NCI-H187 (cell line): Measurements from ENCODE around the gene VSTM2L.
"Not testable (repeated sequence)": the region's sequence is repeated elsewhere in the genome, so short reads cannot be mapped to it uniquely, and the experiment has no call there.

Experiments used
- DNase-seq, 2 experiments: peaks; one replicate each; lab custom pipeline; 2025; lab: John Stamatoyannopoulos, UW

Gene VSTM2L

DNA sequence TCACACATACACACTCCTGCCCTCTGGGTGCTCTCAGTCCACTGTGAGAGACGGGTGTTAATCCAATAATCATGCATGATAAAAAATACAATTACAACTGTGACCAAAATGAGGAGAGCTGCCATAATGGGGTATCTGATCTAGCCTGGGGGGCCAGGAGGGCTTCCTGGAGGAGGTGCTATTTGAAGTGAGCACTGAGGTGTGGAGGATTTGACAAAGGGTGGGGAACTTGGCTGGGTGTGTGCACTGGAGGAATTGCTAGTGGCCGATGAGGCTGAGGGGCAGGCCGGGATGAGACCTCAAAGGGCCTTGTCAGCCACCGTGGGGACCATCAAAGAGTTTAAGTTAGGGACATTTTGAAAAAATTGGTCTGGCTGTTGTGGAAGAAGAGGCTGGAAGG is 34.8 kb downstream of the VSTM2L start:
- no peak for DNase-seq

DNA sequence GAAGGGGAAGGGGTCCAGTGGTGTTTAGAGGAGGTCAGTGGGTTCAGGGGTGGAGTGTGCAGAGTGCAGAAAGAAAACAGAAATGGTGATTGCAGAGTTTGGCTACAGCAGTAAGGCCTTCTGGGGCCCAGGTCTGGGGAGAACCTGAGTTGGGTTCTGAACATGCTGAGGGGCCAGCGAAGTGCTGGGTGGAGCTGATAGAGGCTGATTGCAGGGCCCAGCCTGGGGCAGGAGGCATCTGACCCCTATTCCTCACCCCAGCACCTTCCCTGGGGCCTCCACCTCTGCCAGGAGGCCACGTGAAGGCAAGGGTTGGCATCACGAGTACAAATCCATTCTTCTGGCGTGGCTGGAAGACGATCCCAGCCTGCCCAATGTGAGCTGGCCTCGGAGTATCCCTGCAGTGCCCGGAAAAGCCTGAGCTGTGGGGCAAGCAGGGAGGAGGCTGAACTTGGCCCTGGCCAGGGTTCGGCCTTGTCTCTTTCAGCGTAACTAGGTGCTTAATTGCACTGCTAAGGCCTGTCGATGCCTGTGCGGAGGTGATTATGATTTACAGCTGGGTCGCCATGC is 35.3 kb downstream of the VSTM2L start:
- no peak for DNase-seq

DNA sequence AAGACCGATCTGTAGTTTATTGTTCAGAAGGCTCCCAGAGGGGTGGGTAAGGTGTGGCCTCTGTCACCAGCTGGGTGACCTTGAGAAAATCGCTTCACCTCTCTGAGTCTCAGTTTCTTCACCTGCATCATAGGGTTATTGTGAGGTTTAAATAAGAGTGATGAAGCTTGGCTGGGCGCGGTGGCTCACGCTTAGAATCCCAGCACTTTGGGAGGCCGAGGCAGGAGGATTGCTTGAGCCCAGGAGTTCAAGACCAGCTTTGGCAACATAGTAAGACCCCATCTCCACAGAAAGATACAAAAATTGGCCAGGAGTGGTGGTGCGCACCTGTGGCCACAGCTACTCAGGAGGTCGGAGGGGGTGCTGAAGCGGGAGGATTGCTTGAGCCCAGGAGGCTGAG is 36.0 kb downstream of the VSTM2L start:
- DNase-seq: no peak

DNA sequence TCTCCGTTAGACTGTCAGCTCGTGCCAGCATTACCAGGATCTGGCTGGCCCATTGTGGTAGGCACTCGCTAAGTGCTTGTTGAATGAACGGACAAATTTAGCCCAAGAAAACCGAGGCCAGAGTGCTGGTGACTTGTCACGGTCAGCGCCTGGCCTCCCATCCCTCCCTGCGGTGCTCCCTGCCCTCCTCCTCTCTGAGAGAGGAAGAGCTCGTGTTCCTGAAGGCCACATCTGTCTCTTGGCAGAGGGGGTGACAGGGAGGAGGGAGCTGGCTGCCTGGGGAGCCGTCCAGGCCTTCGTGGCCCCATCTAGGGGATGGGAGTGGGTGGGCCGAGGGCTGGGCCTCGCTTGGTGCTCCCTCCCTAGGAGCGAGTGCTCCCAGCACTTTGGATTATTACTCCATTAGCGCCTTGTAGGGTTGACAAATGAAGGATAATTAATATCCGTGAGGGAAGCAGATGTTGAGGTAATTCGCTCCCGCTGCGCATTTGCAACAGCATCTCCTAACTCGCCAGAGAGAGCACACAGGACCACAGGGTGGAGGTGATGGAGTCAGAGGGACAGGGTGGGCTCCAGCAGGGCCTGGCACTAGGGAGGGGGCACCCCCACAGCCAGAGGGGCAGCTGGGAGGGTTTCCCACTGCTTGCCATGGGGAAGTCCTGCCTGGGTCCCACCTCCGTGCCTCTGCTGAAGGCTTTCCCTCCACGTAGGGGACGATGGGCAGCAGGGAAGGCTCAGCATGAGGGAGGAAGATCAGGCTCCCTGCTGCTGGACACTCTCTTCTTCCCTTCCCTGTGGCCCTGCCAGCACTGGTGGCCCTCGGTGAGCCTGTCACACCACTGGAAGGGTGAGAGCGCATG is 37.0 kb downstream of the VSTM2L start:
- no peak for DNase-seq

DNA sequence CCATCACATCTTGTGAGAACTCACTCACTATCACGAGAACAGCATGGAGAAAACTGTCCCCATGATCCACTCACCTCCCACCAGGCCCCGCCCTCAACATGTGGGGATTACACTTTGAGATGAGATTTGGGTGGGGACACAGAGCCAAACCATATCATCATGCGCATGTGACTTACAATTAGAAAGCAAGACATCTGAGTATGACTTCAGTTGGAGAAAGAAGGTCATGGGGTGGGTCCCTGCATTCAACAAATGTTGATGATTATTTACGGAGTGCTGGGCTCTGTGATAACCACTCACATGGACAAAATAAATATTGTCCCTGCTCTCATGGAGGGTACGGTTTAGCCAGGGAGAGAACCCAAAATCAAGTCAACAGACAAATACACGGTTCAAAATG is 37.9 kb downstream of the VSTM2L start:
- DNase-seq: no peak

DNA sequence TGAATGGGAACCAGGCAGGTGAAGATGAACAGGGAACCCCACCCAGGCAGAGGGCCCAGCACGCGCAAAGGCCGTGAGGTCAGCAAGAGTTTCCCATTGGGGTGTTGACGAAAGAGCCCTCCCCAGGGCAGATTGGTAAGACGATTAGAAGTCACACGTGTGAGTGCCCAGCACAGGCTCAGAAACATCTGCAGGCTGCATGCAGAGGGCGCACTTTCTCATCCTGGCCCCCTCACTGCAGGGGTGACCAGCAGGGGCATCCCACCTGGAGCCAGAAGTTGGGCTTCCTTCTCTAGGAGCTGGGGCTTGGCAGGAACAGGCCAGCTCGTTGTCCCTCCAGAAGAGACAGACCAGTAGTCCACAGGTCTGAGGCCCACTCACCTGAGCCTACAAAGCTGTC is 38.4 kb downstream of the VSTM2L start:
- no peak for DNase-seq

DNA sequence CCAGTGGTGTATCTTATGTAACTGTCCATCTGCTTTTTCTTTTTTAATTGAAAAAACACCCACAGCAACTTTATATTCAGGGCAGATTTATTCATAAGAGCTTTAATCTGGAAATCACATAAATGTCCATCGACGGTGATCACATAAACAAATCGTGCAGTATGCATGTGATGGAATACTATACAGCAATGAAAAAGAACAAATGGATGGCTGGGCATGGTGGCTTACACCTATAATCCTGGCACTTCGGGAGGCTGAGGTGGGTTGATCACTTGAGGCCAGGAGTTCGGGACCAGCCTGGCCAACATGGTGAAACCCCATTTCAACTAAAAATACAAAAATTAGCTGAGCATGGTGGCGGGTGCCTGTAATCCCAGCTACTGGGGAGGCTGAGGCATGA is 39.1 kb downstream of the VSTM2L start:
- no peak for DNase-seq

DNA sequence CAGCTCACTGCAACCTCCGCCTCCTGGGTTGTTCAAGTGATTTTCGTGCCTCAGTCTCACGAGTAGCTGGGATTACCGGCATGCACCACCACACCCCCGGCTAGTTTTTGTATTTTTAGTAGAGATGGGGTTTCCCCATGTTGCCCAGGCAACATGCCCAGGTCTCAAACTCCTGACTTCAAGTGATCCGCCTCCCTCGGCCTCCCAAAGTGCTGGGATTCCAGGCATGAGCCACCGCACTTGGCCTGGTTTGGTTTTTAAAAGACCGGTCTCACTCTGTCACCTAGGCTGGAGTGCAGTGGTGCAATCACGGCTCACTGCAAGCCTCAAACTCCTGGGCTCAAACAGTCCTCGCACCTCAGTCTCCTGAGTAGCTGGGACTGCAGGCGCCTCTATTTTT is 40.1 kb downstream of the VSTM2L start:
- no peak for DNase-seq

DNA sequence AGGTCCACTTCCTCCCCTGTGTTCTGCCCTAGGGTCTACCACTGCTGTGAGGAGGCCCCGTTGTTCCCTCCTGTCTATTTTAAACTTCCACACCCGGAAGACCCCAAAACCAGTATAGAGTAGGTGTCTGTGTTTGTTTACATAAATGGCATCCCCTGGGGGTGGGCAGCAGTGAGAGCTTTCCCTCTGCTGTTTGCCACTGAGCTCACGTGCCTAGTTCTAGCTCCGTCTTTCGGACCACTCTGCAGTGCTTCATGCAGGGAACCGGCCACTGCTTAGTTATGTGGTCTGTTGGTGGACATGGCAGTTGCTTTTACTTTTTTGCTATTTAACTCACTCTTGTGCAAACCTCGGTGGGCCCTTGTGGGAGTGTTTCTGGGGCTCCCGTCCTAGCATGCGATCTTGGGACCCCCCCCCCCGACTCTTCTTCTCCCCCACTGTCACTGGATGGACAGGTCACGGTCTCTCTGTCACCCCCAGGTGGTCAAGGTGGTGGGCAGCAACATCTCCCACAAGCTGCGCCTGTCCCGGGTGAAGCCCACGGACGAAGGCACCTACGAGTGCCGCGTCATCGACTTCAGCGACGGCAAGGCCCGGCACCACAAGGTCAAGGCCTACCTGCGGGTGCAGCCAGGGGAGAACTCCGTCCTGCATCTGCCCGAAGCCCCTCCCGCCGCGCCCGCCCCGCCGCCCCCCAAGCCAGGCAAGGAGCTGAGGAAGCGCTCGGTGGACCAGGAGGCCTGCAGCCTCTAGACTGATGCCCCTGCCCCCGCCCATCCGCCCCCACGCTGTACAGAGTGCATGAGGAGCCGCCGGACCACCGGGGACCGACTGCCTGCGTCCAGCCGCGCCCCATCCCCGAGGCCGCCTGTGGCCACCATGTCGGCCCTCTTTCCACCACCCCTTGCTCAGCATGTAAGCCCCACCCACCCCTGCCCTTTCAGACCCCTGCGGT is 40.9 kb downstream of the VSTM2L start:
- no peak for DNase-seq

DNA sequence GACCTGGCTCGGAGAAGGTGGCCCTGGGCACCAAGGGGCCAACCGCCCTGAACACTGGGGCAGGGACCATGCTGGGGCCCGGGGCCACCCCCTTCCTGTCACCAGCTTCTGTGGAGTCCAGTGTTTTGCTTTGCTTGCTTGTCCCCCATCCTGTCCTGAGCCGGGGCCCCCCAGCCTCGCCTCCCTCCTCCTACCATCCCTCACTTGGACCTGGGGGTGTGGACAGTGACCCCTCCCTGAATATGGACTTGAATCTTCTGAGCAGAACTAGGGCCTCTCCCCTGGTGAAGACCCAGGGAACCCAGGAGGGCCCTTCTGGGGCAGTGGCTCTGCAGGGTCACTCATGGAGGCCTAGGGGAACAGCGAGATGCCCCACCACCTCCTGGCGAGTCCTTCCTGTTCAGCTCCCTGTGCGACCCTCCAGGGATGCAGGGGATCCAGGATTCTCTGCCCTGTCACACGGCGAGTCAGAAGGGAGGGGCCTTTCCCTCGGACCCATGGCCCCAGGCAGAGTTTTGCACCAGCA is 41.6 kb downstream of the VSTM2L start:
- no peak for DNase-seq

DNA sequence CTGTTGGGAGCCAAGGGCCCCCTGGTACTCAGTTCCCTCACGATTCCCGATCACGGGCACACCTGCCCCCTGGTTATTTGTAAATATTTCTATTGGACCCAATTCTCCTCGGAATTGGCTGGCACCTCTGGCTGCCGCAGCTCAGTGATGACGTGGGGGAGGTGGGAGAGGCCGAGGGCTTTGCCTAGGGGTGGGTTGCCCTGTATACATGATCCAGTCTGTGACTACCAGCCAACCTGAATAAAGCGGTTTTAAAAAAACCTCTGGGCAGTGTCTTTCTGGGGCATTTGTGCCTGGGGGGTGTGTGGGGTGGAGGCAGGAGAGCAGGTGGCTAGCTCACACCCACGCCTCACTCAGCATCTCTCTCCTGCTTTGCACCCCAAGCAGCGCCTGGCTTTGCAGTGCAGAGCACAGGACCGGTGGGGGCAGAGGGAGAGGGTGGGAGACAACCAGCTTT is 42.2 kb downstream of the VSTM2L start:
- DNase-seq: no peak

DNA sequence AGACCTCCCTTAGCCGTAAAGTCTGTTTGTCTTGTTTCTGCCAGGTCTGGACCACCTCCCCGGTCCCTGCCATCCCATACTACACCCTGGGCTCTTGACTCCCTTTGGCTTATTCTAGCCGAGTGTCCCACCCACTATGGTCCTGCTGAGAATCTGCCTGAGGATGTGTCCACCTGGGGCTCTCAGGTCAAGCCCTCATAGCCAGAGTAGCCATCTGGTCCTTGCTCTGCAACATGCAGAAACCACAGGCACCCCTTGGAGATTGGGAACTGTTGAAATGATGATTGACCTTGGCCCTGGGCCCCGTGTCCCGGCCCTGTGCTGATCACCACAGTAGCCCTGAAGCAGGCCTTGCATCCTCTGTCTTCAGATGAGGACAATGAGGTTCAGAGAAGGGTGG is 44.0 kb downstream of the VSTM2L start:
- no peak for DNase-seq

DNA sequence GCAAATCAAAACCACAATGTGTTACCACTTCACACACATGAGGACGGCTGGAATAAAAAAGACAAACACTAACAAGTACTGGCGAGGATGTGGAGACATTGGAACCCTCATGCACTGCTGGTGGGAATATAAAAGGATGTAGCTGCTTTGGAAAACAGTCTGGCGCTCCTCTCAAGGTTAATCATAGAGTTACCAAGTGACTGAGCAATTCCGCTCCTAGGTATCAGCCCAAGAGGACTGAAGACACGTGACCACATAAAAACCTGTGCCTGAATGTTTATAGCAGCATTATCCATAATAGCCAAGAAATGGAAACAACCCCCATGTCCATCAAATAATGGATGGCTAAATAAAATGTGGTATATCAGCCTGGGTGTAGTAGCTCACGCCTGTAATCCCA is 45.0 kb downstream of the VSTM2L start:
- no peak for DNase-seq

DNA sequence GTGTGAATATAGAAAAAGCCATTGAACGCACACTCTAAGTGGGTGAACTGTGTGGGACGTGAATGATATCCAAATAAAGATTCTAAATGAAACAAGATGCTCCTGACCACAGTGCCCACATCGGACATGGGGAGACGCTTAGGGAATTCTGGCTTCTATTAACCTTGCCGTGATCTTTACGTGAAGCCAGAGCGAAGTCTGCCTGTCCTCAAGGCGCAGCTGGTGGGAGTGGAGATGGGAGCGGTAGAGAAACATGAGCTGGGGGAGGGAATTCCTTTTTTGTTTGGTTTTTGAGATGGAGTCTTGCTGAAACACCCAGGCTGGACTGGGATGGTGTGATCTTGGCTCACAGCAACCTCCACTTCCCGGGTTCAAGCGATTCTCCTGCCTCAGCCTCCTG is 46.0 kb downstream of the VSTM2L start:
- DNase-seq: no peak

DNA sequence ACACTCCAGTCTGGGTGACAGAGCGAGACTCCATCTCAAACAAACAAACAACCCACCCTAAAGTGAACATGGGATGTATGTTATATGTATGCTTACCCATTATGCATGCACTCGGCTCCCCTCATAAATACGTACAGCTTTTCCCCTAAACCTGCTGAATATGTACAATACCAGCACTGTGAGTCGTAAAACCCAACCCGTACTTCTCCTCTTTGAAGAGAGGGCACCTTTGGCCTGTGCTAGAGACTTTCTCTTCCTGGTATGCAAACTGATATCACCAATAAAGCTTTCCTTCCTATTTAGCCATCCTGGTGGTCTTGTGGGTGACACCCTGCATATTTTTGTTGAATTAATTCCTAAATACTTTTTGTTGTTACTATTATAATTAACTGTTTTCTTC is 51.3 kb downstream of the VSTM2L start:
- DNase-seq: no peak

DNA sequence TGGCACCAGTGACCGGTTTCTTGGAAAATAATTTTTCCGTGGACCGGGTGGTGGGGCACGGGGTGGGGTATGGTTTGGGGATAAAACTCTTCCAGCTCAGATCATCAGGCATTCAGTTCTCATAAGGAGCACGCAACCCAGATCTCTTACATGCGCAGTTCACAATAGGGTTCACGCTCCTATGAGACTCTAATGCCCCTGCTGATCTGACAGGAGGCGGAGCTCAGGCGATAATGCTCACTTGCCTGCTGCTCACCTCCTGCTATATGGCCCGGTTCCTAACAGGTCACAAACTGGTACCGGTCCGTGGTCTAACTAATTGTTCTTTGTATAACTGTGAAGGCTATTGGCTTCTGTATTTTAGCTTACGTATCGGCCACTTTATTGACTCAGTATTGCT is 51.7 kb downstream of the VSTM2L start:
- no peak for DNase-seq

DNA sequence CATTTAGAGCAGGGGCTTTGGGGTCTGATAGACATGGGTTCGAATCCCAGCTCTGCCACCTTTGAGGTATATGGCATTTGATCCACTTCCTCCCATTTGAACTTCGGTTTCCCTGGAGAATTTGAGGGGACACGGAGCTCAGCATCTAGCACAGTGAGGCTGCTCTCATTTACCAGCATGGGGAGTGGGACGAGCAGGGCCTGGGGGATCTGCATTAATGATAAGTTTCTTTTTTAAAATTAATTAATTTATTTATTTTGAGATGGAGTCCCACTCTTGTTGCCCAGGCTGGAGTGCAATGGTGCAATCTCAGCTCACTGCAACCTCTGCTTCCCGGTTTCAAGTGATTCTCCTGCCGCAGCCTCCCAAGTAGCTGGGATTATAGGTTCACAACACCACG is 52.6 kb downstream of the VSTM2L start:
- DNase-seq: no peak

DNA sequence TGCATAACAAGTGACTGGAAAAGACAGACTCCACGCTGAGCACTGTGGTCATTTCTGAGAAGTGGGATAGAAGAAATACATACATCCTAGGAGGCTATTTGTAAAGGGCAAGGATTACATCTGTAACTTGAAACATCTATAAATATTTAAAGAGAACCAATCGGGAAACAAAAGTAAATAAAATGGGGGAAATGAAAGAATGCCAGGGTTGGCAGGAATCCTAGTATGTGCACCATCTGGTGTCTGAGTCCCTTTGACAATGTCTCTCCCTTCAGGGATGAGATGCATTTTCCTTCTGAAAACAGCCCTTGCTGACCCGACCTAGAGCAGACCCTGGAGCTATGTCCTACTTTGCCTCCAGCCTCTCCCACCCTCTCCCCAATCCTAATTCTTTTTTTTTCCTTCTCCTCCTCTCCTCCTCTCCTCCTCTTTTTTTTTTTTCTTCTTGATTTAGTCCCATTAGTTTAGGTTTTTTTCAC is 53.2 kb downstream of the VSTM2L start:
- no peak for DNase-seq

DNA sequence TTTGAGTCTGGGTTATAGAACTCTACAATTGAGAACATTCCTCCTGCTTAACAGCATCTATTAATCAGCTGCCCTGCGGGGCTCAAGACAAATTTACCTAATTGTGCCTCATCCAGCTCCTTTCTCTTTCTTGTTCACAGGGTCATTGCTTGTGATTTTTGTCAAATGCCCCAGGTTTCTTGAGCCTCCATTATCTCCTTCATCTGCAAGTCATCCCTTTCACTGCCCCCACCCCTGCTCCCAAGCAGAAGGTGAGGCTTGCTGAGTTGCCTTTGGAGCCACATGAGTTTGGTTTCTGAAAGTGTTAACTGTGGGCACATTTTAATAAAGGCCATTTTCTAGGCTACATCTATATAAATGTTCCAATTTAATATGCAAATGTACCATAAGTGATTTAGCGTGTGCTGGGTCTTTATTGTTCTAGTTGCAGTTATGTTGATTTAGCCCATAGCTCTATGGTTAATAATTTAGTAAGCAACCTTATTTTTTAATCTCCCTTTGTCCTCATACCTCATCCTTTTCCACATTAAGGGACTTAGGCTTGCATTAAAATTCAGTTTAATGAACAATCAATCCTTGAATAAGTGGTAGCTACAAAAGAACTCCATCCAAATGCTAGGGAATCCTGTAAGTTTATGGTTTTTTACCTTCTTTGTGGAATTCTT is 56.1 kb downstream of the VSTM2L start:
- DNase-seq: no peak

DNA sequence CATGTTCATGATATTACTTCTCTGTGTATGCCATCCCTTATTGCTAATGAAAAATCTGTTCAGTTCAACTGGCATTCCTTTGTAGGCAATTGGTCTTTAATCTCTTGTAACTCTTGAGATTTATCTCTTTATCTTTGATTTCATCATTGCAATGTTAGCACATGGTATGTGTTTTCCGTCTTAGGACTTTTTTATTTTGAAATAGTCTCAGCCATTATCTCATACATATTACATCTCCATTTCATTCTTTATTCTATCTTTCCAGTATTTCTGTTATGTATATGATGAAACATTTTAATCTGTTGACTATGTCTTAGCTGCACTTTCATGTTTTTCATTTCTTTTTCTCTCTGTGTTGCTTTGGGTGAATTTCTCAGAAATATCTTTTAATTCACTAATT is 58.1 kb downstream of the VSTM2L start:
- no peak for DNase-seq

DNA sequence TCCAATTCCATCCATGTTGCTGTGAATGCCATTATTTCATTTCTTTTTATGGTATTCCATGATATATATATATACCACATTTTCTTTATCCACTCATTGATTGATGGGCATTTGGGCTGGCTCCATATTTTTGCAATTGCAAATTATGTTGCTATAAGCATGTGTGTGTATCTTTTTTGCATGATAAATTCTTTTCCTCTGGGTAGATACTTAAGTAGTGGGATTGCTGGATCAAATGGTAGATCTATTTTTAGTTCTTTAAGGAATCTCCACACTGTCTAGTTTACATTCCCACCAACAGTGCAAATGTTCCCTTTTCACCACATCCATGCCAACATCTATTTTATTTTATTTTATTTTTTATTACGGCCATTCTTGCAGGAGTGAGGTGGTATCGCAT is 60.6 kb downstream of the VSTM2L start:
- not testable (repeated sequence) for DNase-seq
